GM19397 (cell line): Measurements from ENCODE around the gene SORL1.
A peak's percentile ranks its signal among the peaks of the same experiment; 100 is the strongest.

Source experiments
- ATAC-seq: cut with Tn5 transposase; IDR thresholded peaks from one replicate; pipeline ENCODE4 v1.9.1; 2021; ENCODE audit warnings: mild to moderate bottlenecking, moderate library complexity; ENCODE audit not compliant: unreplicated experiment

The SORL1 gene

GRCh38 chr11:121451178-121451985 is 732 bp upstream of the SORL1 start:
- no peak for ATAC-seq

- peak; percentile 12 for ATAC-seq
These were observed 566 bp downstream of the SORL1 start, which contains the start of gene SORL1-AS1 for GRCh38 chr11:121452609-121453150. Gene SORL1-AS1, minus strand, starts transcription at chr11:121452967.

- no peak for ATAC-seq
These were observed 1.6 kb downstream of the SORL1 start for GRCh38 chr11:121453589-121454299.

- ATAC-seq: no peak
These were observed 3.0 kb downstream of the SORL1 start for GRCh38 chr11:121455115-121455514.

GRCh38 chr11:121456151-121456550 is 4.0 kb downstream of the SORL1 start:
- no peak for ATAC-seq

GRCh38 chr11:121456816-121457431 is 4.8 kb downstream of the SORL1 start:
- no peak for ATAC-seq

GRCh38 chr11:121458551-121458950 is 6.4 kb downstream of the SORL1 start:
- ATAC-seq: no peak

- no peak for ATAC-seq
These were observed 7.4 kb downstream of the SORL1 start for GRCh38 chr11:121459413-121460017.

GRCh38 chr11:121460941-121461514 is 8.9 kb downstream of the SORL1 start:
- no peak for ATAC-seq

GRCh38 chr11:121461843-121462242 is 9.7 kb downstream of the SORL1 start:
- no peak for ATAC-seq

GRCh38 chr11:121463689-121464335 is 11.7 kb downstream of the SORL1 start:
- no peak for ATAC-seq

- ATAC-seq: no peak
These were observed 12.3 kb downstream of the SORL1 start for GRCh38 chr11:121464352-121464946.

- ATAC-seq: no peak
These were observed 13.6 kb downstream of the SORL1 start for GRCh38 chr11:121465709-121466062.

- no peak for ATAC-seq
These were observed 14.1 kb downstream of the SORL1 start for GRCh38 chr11:121466063-121466794.

- no peak for ATAC-seq
These were observed 15.4 kb downstream of the SORL1 start for GRCh38 chr11:121467471-121467870.

- peak; percentile 62 for ATAC-seq
These were observed 15.9 kb downstream of the SORL1 start for GRCh38 chr11:121467965-121468364.

GRCh38 chr11:121469910-121470309 is 17.8 kb downstream of the SORL1 start:
- ATAC-seq: no peak

- no peak for ATAC-seq
These were observed 19.1 kb downstream of the SORL1 start for GRCh38 chr11:121471167-121471566.

- no peak for ATAC-seq
These were observed 20.2 kb downstream of the SORL1 start for GRCh38 chr11:121472312-121472711.
